Ovary (tissue), 3 donors: ENCODE measurements around the gene IQGAP2.

ENCODE experiments used
- EP300 ChIP-seq: sonication (generic); formaldehyde crosslinking; IDR thresholded peaks from one replicate; pipeline ENCODE4 v1.6.1; 2017; ENCODE audit warnings: antibody characterized with exemption
- POLR2A ChIP-seq: fragments of 450-650 bp; IDR thresholded peaks from one replicate; pipeline ENCODE4 v1.6.1; 2017; ENCODE audit warnings: antibody characterized with exemption, mild to moderate bottlenecking, moderate library complexity
- TF ChIP-seq, protein P1 (sequence below), 3 donors: fragments of 450-650 bp in 2 of 3; fragments of 200-600 bp in 1 of 3; IDR thresholded peaks; one replicate each; pipeline versions ENCODE4 v1.5.1 to v1.8.0; 2016 to 2022; ENCODE audit warnings: antibody characterized with exemption in 3 of 3, mild to moderate bottlenecking in 1 of 3
- donor health status: DM: no; HTN: no; CAD: no.

DNA sequence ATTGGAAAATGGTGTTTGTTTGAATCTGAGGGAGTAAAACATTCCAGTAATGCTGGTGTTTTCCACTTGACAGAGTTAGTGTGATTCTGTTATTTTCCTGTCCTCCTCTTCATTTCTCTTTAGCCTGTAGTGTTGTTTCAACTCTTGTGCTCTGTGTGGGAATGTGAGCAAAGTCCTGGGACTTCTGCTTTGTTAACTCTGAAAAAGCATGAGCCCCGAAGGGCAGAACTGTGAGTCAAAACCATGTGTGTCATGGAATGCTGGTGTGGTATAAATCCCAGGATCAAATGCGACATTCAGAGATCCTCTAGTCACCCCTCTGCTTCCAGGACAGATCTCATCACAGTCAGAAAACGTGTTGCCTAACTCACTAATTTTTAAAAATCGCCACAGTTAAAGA, 321.8 kb downstream of the IQGAP2 start:
- TF ChIP-seq, protein P1, sequence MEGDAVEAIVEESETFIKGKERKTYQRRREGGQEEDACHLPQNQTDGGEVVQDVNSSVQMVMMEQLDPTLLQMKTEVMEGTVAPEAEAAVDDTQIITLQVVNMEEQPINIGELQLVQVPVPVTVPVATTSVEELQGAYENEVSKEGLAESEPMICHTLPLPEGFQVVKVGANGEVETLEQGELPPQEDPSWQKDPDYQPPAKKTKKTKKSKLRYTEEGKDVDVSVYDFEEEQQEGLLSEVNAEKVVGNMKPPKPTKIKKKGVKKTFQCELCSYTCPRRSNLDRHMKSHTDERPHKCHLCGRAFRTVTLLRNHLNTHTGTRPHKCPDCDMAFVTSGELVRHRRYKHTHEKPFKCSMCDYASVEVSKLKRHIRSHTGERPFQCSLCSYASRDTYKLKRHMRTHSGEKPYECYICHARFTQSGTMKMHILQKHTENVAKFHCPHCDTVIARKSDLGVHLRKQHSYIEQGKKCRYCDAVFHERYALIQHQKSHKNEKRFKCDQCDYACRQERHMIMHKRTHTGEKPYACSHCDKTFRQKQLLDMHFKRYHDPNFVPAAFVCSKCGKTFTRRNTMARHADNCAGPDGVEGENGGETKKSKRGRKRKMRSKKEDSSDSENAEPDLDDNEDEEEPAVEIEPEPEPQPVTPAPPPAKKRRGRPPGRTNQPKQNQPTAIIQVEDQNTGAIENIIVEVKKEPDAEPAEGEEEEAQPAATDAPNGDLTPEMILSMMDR (IDR thresholded peaks at IDR 0.05): no peak
- TF ChIP-seq POLR2A (no peak), EP300 (no peak)
